MCF 10A (cell line): Measurements from ENCODE around the gene EHD2. TPM values are rescaled to one million over a fixed set of nuclear protein-coding genes. Genes with fewer than 3 reads are reported as not detected.
A peak's percentile ranks its signal among the peaks of the same experiment; 100 is the strongest.
"Not testable (repeated sequence)": the region's sequence is repeated elsewhere in the genome, so short reads cannot be mapped to it uniquely, and the experiment has no call there.

Experiments used
- BruUV-seq: library from RNA; stranded (reverse); fragments of 400-500 nt; replicated peaks from 2 replicates; lab custom pipeline; 2021; lab: Mats Ljungman, UMichigan
- CTCF ChIA-PET: fragments of 300-600 bp; sonication (Branson Sonifier 250); formaldehyde crosslinking; extraction: SDS; loops from one replicate; lab custom pipeline; 2021; ENCODE audit warnings: antibody characterized with exemption, inconsistent platforms; lab: Yijun Ruan, JAX
- POLR2A ChIA-PET: fragments of 300-600, 350-650 bp; sonication (Branson Sonifier 250); formaldehyde crosslinking; extraction: SDS; loops from one replicate; lab custom pipeline; 2020; ENCODE audit warnings: antibody characterized with exemption, inconsistent platforms; lab: Yijun Ruan, JAX
- DNase-seq: peaks from one replicate; pipeline ENCODE4 v3.0.0-alpha.2; 2018; ENCODE audit not compliant: unreplicated experiment
- H3K27ac Mint-ChIP-seq: one replicate; pipeline ENCODE4 v1.8.0; 2022; ENCODE audit warnings: mild to moderate bottlenecking, low read depth, mixed read lengths; ENCODE audit not compliant: unreplicated experiment
- H3K27me3 Mint-ChIP-seq: one replicate; pipeline ENCODE4 v1.8.0; 2022; ENCODE audit warnings: mixed read lengths; ENCODE audit not compliant: insufficient read depth, unreplicated experiment
- H3K36me3 Mint-ChIP-seq: one replicate; pipeline ENCODE4 v1.8.0; 2022; ENCODE audit warnings: mild to moderate bottlenecking, moderate library complexity, mixed read lengths; ENCODE audit not compliant: insufficient read depth, unreplicated experiment
- H3K4me1 Mint-ChIP-seq: one replicate; pipeline ENCODE4 v1.8.0; 2022; ENCODE audit warnings: mixed read lengths; ENCODE audit not compliant: insufficient read depth, unreplicated experiment
- H3K4me3 Mint-ChIP-seq: one replicate; pipeline ENCODE4 v1.8.0; 2022; ENCODE audit warnings: mild to moderate bottlenecking, moderate library complexity, mixed read lengths; ENCODE audit not compliant: unreplicated experiment
- H3K9me3 Mint-ChIP-seq: one replicate; pipeline ENCODE4 v1.8.0; 2022; ENCODE audit warnings: mixed read lengths; ENCODE audit not compliant: unreplicated experiment
- CTCF ChIP-seq: fragments of 200-600 bp; IDR thresholded peaks from one replicate; pipeline ENCODE4 v1.8.0; 2022; ENCODE audit warnings: antibody characterized with exemption, mild to moderate bottlenecking; ENCODE audit not compliant: unreplicated experiment
- intact Hi-C: fragments of 100-400 bp; cut with micrococcal nuclease; formaldehyde crosslinking; loops from 2 replicates; pipeline ENCODE4 v1.14.1; 2022
- total RNA-seq: library from RNA; stranded (reverse); gene quantifications from 2 replicates; pipeline ENCODE4 v1.2.3, GENCODE V29; 2022

Gene EHD2
- total RNA-seq, 1 experiment from 2014 or later = 88.8 TPM

- H3K27ac Mint-ChIP-seq = no peak overlapping the region
- peaks cover 10% of the 10 kb centered on the region for H3K9me3 Mint-ChIP-seq
- H3K27me3 Mint-ChIP-seq = no peaks in the 10 kb centered on the region
- TF ChIP-seq CTCF = no peak
- CTCF ChIA-PET = no interaction called here
- H3K4me3 Mint-ChIP-seq = no peak overlapping the region
- H3K4me1 Mint-ChIP-seq = peaks cover 5% of the 10 kb centered on the region
- POLR2A ChIA-PET = interaction anchor here (0.7 kb wide), 1 partner anchor 11 kb away, joined by 5 read pairs; no protein-coding TSS in a partner anchor
- no peaks in the 10 kb centered on the region for H3K36me3 Mint-ChIP-seq
- intact Hi-C loops = no loop called here
- BruUV-seq = no TSS peak
- DNase-seq = no peak
Observed at GRCh38 chr19:47769534-47769933, 56.3 kb downstream of the EHD2 start.

DNA sequence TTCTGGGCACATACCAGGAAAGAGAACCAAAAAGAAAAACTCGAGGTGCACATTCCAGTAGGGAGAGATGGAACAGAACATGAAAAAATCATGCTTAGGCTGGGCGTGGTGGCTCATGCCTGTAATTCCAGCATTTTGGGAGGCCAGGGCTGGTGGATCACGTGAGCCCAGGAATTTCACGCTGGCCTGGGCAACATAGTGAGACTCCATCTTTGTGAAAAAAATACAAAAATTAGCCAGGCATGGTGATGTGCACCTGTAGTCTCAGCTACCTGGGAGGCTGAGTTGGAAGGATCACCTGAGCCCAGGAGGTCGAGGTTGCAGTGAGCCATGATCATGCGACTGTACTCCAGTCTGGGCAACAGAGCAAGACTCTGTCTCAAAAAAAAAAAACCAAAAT is 58.1 kb downstream of the EHD2 start:
- H3K9me3 Mint-ChIP-seq, POLR2A ChIA-PET, DNase-seq, intact Hi-C loops, H3K27ac Mint-ChIP-seq, H3K36me3 Mint-ChIP-seq, H3K4me1 Mint-ChIP-seq, BruUV-seq, H3K27me3 Mint-ChIP-seq, H3K4me3 Mint-ChIP-seq: not testable (repeated sequence)
- CTCF ChIA-PET = interaction anchor here (0.6 to 1.1 kb wide), 3 partner anchors 53 to 130 kb away, joined by 3 to 5 read pairs (median 3); no protein-coding TSS in a partner anchor

GRCh38 chr19:47776568-47776967 is 63.3 kb downstream of the EHD2 start:
- intact Hi-C loops = no loop called here
- peak; percentile 64 for DNase-seq
- Mint-ChIP-seq H3K36me3 (peaks cover 16% of the 10 kb centered on the region), H3K27me3 (no peaks in the 10 kb centered on the region), H3K4me1 (peaks cover 25% of the 10 kb centered on the region), H3K4me3 (no peak overlapping the region), H3K9me3 (no peaks in the 10 kb centered on the region), H3K27ac (no peak overlapping the region)
- TF ChIP-seq CTCF = no peak
- CTCF ChIA-PET = interaction anchor here (0.7 to 1.7 kb wide), 2 partner anchors 13 to 86 kb away, joined by 3 to 5 read pairs; no protein-coding TSS in a partner anchor
- POLR2A ChIA-PET = interaction anchor here (1.1 to 1.6 kb wide), 2 partner anchors 28 to 63 kb away, joined by 3 read pairs; partner anchors contain the start of gene EHD2
- no TSS peak for BruUV-seq

GRCh38 chr19:47777245-47778048 is 64.2 kb downstream of the EHD2 start:
- CTCF ChIA-PET = interaction anchor here (0.9 to 1.7 kb wide), 3 partner anchors 10 to 12 kb away, joined by 3 to 5 read pairs (median 3); no protein-coding TSS in a partner anchor
- H3K27me3 Mint-ChIP-seq, intact Hi-C loops, H3K9me3 Mint-ChIP-seq, BruUV-seq, DNase-seq: not testable (repeated sequence)
- Mint-ChIP-seq H3K4me1 (peaks cover 27% of the 10 kb centered on the region), H3K36me3 (peaks cover 24% of the 10 kb centered on the region), H3K27ac (peak overlapping the region; percentile 99), H3K4me3 (peak overlapping the region; percentile 94)
- POLR2A ChIA-PET = interaction anchor here (0.7 to 1.6 kb wide), 9 partner anchors 10 to 429 kb away, joined by 3 to 4 read pairs (median 3); partner anchors contain the start of genes DHX34 and EHD2
